HepG2 (cell line): ENCODE measurements around the gene STK39. TPM values are rescaled to one million over a fixed set of nuclear protein-coding genes. Genes with fewer than 3 reads are reported as not detected.

Experiments used
- ATAC-seq: fragments of 200-7000 bp; cut with Tn5 transposase; 3 replicates; pipeline ENCODE4 v1.9.1; 2020; ENCODE audit warnings: mild to moderate bottlenecking, moderate library complexity
- BruUV-seq: library from RNA; stranded (reverse); fragments of 400-500 nt; replicated peaks from 2 replicates; lab custom pipeline; 2021; lab: Mats Ljungman, UMichigan
- CTCF ChIA-PET: fragments of 300-600 bp; formaldehyde crosslinking; extraction: SDS; loops from one replicate; lab custom pipeline; 2021; ENCODE audit warnings: low total read pairs, inconsistent platforms, low intra/inter-chr PET ratio; lab: Yijun Ruan, JAX
- POLR2A ChIA-PET: fragments of 350-600 bp; sonication (Branson Sonifier 250); formaldehyde crosslinking; loops from one replicate; lab custom pipeline; 2020; ENCODE audit warnings: antibody characterized with exemption, inconsistent platforms; lab: Yijun Ruan, JAX
- DNase-seq: peaks from one replicate; pipeline ENCODE4 v3.0.0-alpha.2; 2015; ENCODE audit warnings: low spot score
- FAIRE-seq: peaks from 3 replicates; lab custom pipeline; 2011; peaks lifted over from hg19 to GRCh38; lab: Jason Lieb, UNC
- H2AFZ ChIP-seq: one replicate; pipeline ENCODE4 v1.6.1; 2011; ENCODE audit warnings: low read length, inconsistent platforms
- H3K27ac ChIP-seq: fragments of 300-600 bp; 3 replicates; pipeline ENCODE4 v1.8.0; 2011; ENCODE audit warnings: mixed run types, mild to moderate bottlenecking, mixed read lengths, low read length, inconsistent platforms; ENCODE audit not compliant: insufficient read depth; ENCODE audit errors: extremely low read length
- H3K27me3 ChIP-seq, 2 experiments: fragments of 200-600 bp in 1 of 2; 2 replicates in 1 of 2; 3 replicates in 1 of 2; pipeline versions ENCODE4 v1.6.0 to v1.8.0; 2011; ENCODE audit warnings: low read length in 2 of 2, mild to moderate bottlenecking in 2 of 2, moderate library complexity in 2 of 2, inconsistent platforms in 1 of 2; ENCODE audit not compliant: insufficient read depth in 2 of 2, control insufficient read depth in 1 of 2
- H3K36me3 ChIP-seq, 2 experiments: fragments of 200-600 bp in 1 of 2; replicated peaks in 1 of 2; 2 replicates in 1 of 2; 3 replicates in 1 of 2; pipeline versions ENCODE4 v1.5.1 to v1.8.0; 2011; ENCODE audit warnings: low read length in 2 of 2, inconsistent platforms in 1 of 2; ENCODE audit not compliant: insufficient read depth in 2 of 2, control insufficient read depth in 1 of 2
- H3K4me1 ChIP-seq: 2 replicates; pipeline ENCODE4 v1.5.1; 2012; ENCODE audit warnings: low read length, inconsistent platforms; ENCODE audit not compliant: insufficient read depth
- H3K4me2 ChIP-seq: 2 replicates; pipeline ENCODE4 v1.6.0; 2011; ENCODE audit warnings: low read depth, low read length, inconsistent platforms
- H3K4me3 ChIP-seq, 3 experiments: fragments of 200-600 bp in 1 of 3; sonication (generic), shearing (Covaris generic) in 1 of 3; replicated peaks in 1 of 3; 2 replicates each; pipeline ENCODE4 v1.5.1; 2011 to 2016; ENCODE audit warnings: low read length in 3 of 3, inconsistent platforms in 2 of 3, low read depth in 2 of 3, mild to moderate bottlenecking in 2 of 3, control low read depth in 1 of 3, mixed read lengths in 1 of 3; ENCODE audit not compliant: insufficient read depth in 1 of 3
- H3K79me2 ChIP-seq: one replicate; pipeline ENCODE4 v1.6.1; 2011; ENCODE audit warnings: low read length, inconsistent platforms; ENCODE audit not compliant: insufficient read depth
- H3K9ac ChIP-seq: 2 replicates; pipeline ENCODE4 v1.6.0; 2011; ENCODE audit warnings: mild to moderate bottlenecking, low read depth, low read length, inconsistent platforms; ENCODE audit not compliant: insufficient read depth
- H3K9me3 ChIP-seq: 2 replicates; pipeline ENCODE4 v1.5.1; 2012; ENCODE audit warnings: mild to moderate bottlenecking, low read length
- H4K20me1 ChIP-seq: 2 replicates; pipeline ENCODE4 v1.6.0; 2011; ENCODE audit warnings: inconsistent platforms, mild to moderate bottlenecking, low read length, moderate library complexity; ENCODE audit not compliant: insufficient read depth
- BHLHE40 ChIP-seq: IDR thresholded peaks from 2 replicates; pipeline ENCODE4 v1.6.1; 2011; ENCODE audit warnings: low read length, improper control_type of control experiment
- CSRNP2 ChIP-seq: sonication (generic); formaldehyde crosslinking; conservative IDR thresholded peaks from 2 replicates; pipeline ENCODE4 v1.8.0; 2022; ENCODE audit warnings: low read depth, missing genetic modification reagents
- FOXK2 ChIP-seq: fragments of 450-650 bp; IDR thresholded peaks from 2 replicates; pipeline ENCODE4 v1.6.1; 2016
- HOXD1 ChIP-seq: sonication (generic); formaldehyde crosslinking; IDR thresholded peaks from 2 replicates; pipeline ENCODE4 v1.5.0; 2020; ENCODE audit warnings: missing genetic modification reagents
- NR2F6 ChIP-seq, 2 experiments: IDR thresholded peaks; 2 replicates each; pipeline ENCODE4 v1.6.1; 2016; ENCODE audit warnings: antibody characterized with exemption in 1 of 2, mild to moderate bottlenecking in 1 of 2
- PHF21A ChIP-seq: sonication (generic); formaldehyde crosslinking; IDR thresholded peaks from 2 replicates; pipeline ENCODE4 v1.5.0; 2020; ENCODE audit warnings: mild to moderate bottlenecking, missing genetic modification reagents
- PLRG1 ChIP-seq: fragments of 450-650 bp; conservative IDR thresholded peaks from 2 replicates; pipeline ENCODE4 v1.6.1; 2016
- ZKSCAN1 ChIP-seq: fragments of 150-350 bp; IDR thresholded peaks from 2 replicates; pipeline ENCODE4 v1.6.1; 2014; ENCODE audit warnings: low read length
- ZNF333 ChIP-seq: sonication (generic); formaldehyde crosslinking; IDR thresholded peaks from 2 replicates; pipeline ENCODE4 v1.4.0; 2020; ENCODE audit warnings: mild to moderate bottlenecking, missing genetic modification reagents, borderline replicate concordance
- ZNF460 ChIP-seq: sonication (generic); formaldehyde crosslinking; IDR thresholded peaks from 2 replicates; pipeline ENCODE4 v1.5.1; 2020; ENCODE audit warnings: missing genetic modification reagents, mild to moderate bottlenecking, borderline replicate concordance
- ZNF513 ChIP-seq: sonication (generic); formaldehyde crosslinking; conservative IDR thresholded peaks from 2 replicates; pipeline ENCODE4 v1.5.0; 2020; ENCODE audit warnings: missing genetic modification reagents
- ZNF672 ChIP-seq: sonication (generic); formaldehyde crosslinking; IDR thresholded peaks from 2 replicates; pipeline ENCODE4 v1.8.1; 2022; ENCODE audit warnings: missing genetic modification reagents
- whole genome bisulfite sequencing: methylation state at CpG from one replicate; pipeline ENCODE4 v1.1.6; 2017; ENCODE audit warnings: low lambda C conversion rate; 5-methylcytosine and 5-hydroxymethylcytosine counted together
- in situ Hi-C: cut with HindIII; loops from 2 replicates; pipeline ENCODE4 v1.10.0; 2017; ENCODE audit warnings: low pct_unique_long_range_greater_than_20kb; ENCODE audit not compliant: extremely low pct_ligation_motif_present
- intact Hi-C: fragments of 100-400 bp; cut with micrococcal nuclease; formaldehyde crosslinking; loops from one replicate; pipeline ENCODE4 v1.10.0; 2022; ENCODE audit not compliant: unreplicated experiment
- polyA plus RNA-seq, 8 experiments: library from polyadenylated mRNA; depleted of rRNA in 3 of 8; stranded (reverse) in 7 of 8; unstranded in 1 of 8; fragments of >200 nt; fragmentation: Illumina TruSeq in 4 of 8; extraction: Trizol in 4 of 8; gene quantifications; 2 replicates each; pipeline versions ENCODE4 v1.2.1 to v1.2.3, GENCODE V29; 2011 to 2016; ENCODE audit warnings: low read depth in 4 of 8, missing spikeins in 1 of 8, mixed read lengths in 1 of 8; ENCODE audit not compliant: insufficient read depth in 1 of 8
- total RNA-seq, 5 experiments: library from RNA; depleted of rRNA; stranded (reverse); fragments of >200 nt; fragmentation: Illumina TruSeq; extraction: Trizol; gene quantifications; 2 replicates each; pipeline ENCODE4 v1.2.3, GENCODE V29; 2016; ENCODE audit warnings: low read depth in 1 of 5
- TF ChIP-seq, protein P1 (sequence below): sonication (generic); formaldehyde crosslinking; IDR thresholded peaks from 2 replicates; pipeline ENCODE4 v1.5.1; 2020; ENCODE audit warnings: missing genetic modification reagents, mild to moderate bottlenecking, borderline replicate concordance
- TF ChIP-seq, protein P2 (sequence below): sonication (generic); formaldehyde crosslinking; IDR thresholded peaks from 2 replicates; pipeline ENCODE4 v1.4.0; 2020; ENCODE audit warnings: mild to moderate bottlenecking, missing genetic modification reagents
- TF ChIP-seq, protein P3 (sequence below): conservative IDR thresholded peaks from 2 replicates; pipeline ENCODE4 v1.6.1; 2018; ENCODE audit warnings: missing genetic modification reagents

Gene STK39
- total and polyA plus RNA-seq, 2 of the 13 experiments (the other 11 are each of a cell fraction or from before 2014, with no cell fraction given): 27.3 to 38.4 TPM

GRCh38 chr2:168015274-168015953 is 232.0 kb downstream of the STK39 start:
- CTCF ChIA-PET: no interaction called here
- FAIRE-seq: no peak
- TF ChIP-seq, protein P1, sequence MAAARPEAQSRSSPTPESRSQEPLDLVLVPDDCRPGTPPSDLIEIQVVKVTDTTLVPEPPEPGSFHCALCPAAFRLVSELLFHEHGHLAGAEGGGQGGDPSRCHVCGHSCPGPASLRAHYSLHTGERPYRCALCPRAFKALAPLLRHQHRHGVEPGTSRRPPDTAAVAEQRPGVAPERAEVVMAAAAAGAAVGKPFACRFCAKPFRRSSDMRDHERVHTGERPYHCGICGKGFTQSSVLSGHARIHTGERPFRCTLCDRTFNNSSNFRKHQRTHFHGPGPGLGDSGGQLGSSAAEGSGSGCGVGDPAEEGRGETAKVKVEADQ (CRISPR knock-in tag): no peak
- TF ChIP-seq CSRNP2 (CRISPR knock-in tag) (no peak), ZNF513 (CRISPR knock-in tag) (no peak), ZNF460 (no peak), ZNF333 (no peak), NR2F6 (IDR thresholded peaks at IDR 0.05) (no peak), NR2F6 (CRISPR knock-in tag; IDR thresholded peaks at IDR 0.05) (no peak), FOXK2 (no peak), BHLHE40 (no peak), ZNF672 (CRISPR knock-in tag) (no peak), PHF21A (CRISPR knock-in tag) (no peak), ZKSCAN1 (no peak), HOXD1 (CRISPR knock-in tag) (no peak), PLRG1 (no peak)
- TF ChIP-seq, protein P2, sequence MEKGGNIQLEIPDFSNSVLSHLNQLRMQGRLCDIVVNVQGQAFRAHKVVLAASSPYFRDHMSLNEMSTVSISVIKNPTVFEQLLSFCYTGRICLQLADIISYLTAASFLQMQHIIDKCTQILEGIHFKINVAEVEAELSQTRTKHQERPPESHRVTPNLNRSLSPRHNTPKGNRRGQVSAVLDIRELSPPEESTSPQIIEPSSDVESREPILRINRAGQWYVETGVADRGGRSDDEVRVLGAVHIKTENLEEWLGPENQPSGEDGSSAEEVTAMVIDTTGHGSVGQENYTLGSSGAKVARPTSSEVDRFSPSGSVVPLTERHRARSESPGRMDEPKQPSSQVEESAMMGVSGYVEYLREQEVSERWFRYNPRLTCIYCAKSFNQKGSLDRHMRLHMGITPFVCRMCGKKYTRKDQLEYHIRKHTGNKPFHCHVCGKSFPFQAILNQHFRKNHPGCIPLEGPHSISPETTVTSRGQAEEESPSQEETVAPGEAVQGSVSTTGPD (CRISPR knock-in tag): no peak
- TF ChIP-seq, protein P3, sequence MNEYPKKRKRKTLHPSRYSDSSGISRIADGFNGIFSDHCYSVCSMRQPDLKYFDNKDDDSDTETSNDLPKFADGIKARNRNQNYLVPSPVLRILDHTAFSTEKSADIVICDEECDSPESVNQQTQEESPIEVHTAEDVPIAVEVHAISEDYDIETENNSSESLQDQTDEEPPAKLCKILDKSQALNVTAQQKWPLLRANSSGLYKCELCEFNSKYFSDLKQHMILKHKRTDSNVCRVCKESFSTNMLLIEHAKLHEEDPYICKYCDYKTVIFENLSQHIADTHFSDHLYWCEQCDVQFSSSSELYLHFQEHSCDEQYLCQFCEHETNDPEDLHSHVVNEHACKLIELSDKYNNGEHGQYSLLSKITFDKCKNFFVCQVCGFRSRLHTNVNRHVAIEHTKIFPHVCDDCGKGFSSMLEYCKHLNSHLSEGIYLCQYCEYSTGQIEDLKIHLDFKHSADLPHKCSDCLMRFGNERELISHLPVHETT (CRISPR knock-in tag): no peak

More at GRCh38 chr2:168015274-168015953, 232.0 kb downstream of the STK39 start:
- H4K20me1 ChIP-seq: no peaks in the 10 kb centered on the region
- no peak overlapping the region for H3K9ac ChIP-seq
- H3K27me3 ChIP-seq: no peaks in the 10 kb centered on the region
- intact Hi-C loops: no loop called here
- no peak overlapping the region for H3K4me3 ChIP-seq
- BruUV-seq: no TSS peak
- no peaks in the 10 kb centered on the region for H3K9me3 ChIP-seq
- 98% methylated on average over 3 of the region's 3 CpGs for WGBS
- DNase-seq (no peak), ATAC-seq (no peak)
- peaks cover 9 to 38% of the 10 kb centered on the region in 2 experiments for H3K36me3 ChIP-seq
- in situ Hi-C loops: no loop called here
- no peaks in the 10 kb centered on the region for H3K79me2 ChIP-seq
- H3K4me2 ChIP-seq: no peak overlapping the region
- POLR2A ChIA-PET: no interaction called here
- no peak overlapping the region for H3K27ac ChIP-seq
- H3K4me1 ChIP-seq: no peaks in the 10 kb centered on the region
- no peak overlapping the region for H2AFZ ChIP-seq
